ENCODE results near the gene UBE2I.

DNA sequence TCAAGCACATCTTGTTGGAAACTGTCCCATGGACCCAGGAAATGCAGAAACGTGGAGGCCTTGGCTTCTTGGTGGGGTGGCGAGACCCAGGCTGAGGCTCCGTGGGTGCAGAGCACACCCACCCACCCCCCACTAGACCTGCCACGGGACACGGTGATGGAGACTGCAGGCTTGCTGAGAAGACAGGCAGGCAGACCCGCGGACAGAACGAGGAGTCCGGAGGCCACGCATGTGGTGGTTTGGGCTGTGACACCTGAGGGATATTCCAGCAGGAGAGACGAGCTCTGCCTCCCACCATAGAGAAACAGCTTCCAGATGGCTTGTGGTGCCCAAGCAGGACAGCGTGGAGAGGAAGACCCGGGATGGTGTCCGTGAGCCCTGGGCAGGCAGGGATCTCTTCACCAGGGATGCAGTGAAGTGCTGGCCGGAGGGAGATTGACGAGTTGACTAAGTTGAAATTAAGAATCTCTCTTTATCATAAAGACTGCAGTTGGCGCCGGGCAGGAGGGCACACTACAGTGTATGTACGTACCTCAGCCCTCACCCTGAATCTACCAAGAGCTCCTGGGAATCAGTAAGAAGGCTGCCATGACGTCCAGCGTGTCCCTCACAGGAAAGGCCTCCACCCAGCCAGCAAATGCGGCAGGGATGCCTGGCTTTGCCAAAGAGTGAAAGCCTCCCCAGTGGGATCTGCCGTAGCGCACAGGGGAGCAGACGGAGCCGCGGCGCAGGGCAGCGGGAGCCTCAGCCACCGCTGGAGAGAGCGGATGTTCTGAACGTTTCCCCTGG is 8.2 kb downstream of the UBE2I start:
- TF ChIP-seq, protein P1, sequence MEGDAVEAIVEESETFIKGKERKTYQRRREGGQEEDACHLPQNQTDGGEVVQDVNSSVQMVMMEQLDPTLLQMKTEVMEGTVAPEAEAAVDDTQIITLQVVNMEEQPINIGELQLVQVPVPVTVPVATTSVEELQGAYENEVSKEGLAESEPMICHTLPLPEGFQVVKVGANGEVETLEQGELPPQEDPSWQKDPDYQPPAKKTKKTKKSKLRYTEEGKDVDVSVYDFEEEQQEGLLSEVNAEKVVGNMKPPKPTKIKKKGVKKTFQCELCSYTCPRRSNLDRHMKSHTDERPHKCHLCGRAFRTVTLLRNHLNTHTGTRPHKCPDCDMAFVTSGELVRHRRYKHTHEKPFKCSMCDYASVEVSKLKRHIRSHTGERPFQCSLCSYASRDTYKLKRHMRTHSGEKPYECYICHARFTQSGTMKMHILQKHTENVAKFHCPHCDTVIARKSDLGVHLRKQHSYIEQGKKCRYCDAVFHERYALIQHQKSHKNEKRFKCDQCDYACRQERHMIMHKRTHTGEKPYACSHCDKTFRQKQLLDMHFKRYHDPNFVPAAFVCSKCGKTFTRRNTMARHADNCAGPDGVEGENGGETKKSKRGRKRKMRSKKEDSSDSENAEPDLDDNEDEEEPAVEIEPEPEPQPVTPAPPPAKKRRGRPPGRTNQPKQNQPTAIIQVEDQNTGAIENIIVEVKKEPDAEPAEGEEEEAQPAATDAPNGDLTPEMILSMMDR (IDR thresholded peaks at IDR 0.05) = no peak
- TF ChIP-seq, protein P2, sequence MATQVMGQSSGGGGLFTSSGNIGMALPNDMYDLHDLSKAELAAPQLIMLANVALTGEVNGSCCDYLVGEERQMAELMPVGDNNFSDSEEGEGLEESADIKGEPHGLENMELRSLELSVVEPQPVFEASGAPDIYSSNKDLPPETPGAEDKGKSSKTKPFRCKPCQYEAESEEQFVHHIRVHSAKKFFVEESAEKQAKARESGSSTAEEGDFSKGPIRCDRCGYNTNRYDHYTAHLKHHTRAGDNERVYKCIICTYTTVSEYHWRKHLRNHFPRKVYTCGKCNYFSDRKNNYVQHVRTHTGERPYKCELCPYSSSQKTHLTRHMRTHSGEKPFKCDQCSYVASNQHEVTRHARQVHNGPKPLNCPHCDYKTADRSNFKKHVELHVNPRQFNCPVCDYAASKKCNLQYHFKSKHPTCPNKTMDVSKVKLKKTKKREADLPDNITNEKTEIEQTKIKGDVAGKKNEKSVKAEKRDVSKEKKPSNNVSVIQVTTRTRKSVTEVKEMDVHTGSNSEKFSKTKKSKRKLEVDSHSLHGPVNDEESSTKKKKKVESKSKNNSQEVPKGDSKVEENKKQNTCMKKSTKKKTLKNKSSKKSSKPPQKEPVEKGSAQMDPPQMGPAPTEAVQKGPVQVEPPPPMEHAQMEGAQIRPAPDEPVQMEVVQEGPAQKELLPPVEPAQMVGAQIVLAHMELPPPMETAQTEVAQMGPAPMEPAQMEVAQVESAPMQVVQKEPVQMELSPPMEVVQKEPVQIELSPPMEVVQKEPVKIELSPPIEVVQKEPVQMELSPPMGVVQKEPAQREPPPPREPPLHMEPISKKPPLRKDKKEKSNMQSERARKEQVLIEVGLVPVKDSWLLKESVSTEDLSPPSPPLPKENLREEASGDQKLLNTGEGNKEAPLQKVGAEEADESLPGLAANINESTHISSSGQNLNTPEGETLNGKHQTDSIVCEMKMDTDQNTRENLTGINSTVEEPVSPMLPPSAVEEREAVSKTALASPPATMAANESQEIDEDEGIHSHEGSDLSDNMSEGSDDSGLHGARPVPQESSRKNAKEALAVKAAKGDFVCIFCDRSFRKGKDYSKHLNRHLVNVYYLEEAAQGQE (IDR thresholded peaks at IDR 0.05; ENCODE audit: insufficient read depth in 1 of 2, low read depth in 2 of 2, low read length in 1 of 2) = no peak
- TF ChIP-seq SIN3A (IDR thresholded peaks at IDR 0.05; ENCODE audit: borderline replicate concordance, insufficient read depth, low read depth, low read length) (no peak), POLR2AphosphoS5 (IDR thresholded peaks at IDR 0.05; ENCODE audit: low read depth, low read length) (no peak)
